Measurements from ENCODE around the gene CHST15. TPM values are rescaled to one million over a fixed set of nuclear protein-coding genes. Genes with fewer than 3 reads are reported as not detected.

Gene CHST15
- total RNA-seq, 2 experiments from 2014 or later, result 0.09 TPM; not detected in 1

GRCh38 chr10:123965973-123966895 is 127.2 kb downstream of the CHST15 start:
- CTCF ChIA-PET, result interaction anchor here (1.2 to 3.9 kb wide), 3 partner anchors 380 to 387 kb away, joined by 3 to 13 read pairs (median 3); no protein-coding TSS in a partner anchor
- H3K4me3 Mint-ChIP-seq, result no peak overlapping the region
- no peaks in the 10 kb centered on the region for H3K4me1 Mint-ChIP-seq
- H3K27ac Mint-ChIP-seq, result no peak overlapping the region
- ATAC-seq (no peak), DNase-seq (no peak)
- peaks cover 15% of the 10 kb centered on the region for H3K27me3 Mint-ChIP-seq
- H3K9me3 Mint-ChIP-seq (ENCODE audit: low read depth), result peaks cover 1% of the 10 kb centered on the region
- H3K36me3 Mint-ChIP-seq, result no peaks in the 10 kb centered on the region

- H3K4me1 Mint-ChIP-seq, result no peaks in the 10 kb centered on the region
- no peak overlapping the region for H3K27ac Mint-ChIP-seq
- H3K27me3 Mint-ChIP-seq, result peaks cover 10% of the 10 kb centered on the region
- H3K4me3 Mint-ChIP-seq, result no peak overlapping the region
- DNase-seq (no peak), ATAC-seq (no peak)
- no peaks in the 10 kb centered on the region for H3K9me3 Mint-ChIP-seq (ENCODE audit: low read depth)
- CTCF ChIA-PET, result interaction anchor here (0.6 to 3.9 kb wide), 3 partner anchors 383 to 519 kb away, joined by 3 to 13 read pairs (median 3); no protein-coding TSS in a partner anchor
- H3K36me3 Mint-ChIP-seq, result no peaks in the 10 kb centered on the region
These were observed 128.4 kb downstream of the CHST15 start for GRCh38 chr10:123964953-123965352.

- Mint-ChIP-seq H3K9me3 (ENCODE audit: low read depth) (no peaks in the 10 kb centered on the region), H3K27ac (no peak overlapping the region), H3K36me3 (no peaks in the 10 kb centered on the region), H3K4me1 (no peaks in the 10 kb centered on the region), H3K4me3 (no peak overlapping the region), H3K27me3 (peaks cover 8% of the 10 kb centered on the region)
- DNase-seq (no peak), ATAC-seq (no peak)
- CTCF ChIA-PET, result no interaction called here
These were observed 130.5 kb downstream of the CHST15 start for GRCh38 chr10:123962756-123963530.

GRCh38 chr10:123958241-123958640 is 135.2 kb downstream of the CHST15 start:
- Mint-ChIP-seq H3K4me1 (no peaks in the 10 kb centered on the region), H3K36me3 (no peaks in the 10 kb centered on the region)
- CTCF ChIA-PET, result interaction anchor here (0.6 kb wide), 1 partner anchor 80 kb away, joined by 4 read pairs; no protein-coding TSS in a partner anchor

More at GRCh38 chr10:123958241-123958640, 135.2 kb downstream of the CHST15 start:
- DNase-seq (no peak), ATAC-seq (no peak)
- H3K9me3 Mint-ChIP-seq (ENCODE audit: low read depth), result no peaks in the 10 kb centered on the region
- no peak overlapping the region for H3K4me3 Mint-ChIP-seq
- no peak overlapping the region for H3K27ac Mint-ChIP-seq
- H3K27me3 Mint-ChIP-seq, result peaks cover 7% of the 10 kb centered on the region

Other genes with a start within 250 kb of the CHST15 start
- not detected for gene CPXM2, start 201.8 kb downstream of the CHST15 start, total RNA-seq